Measurements from ENCODE around the gene RAMP3.

GRCh38 chr7:45187946-45188411, 30.4 kb downstream of the RAMP3 start:
- TF ChIP-seq CTCF (conservative IDR thresholded peaks at IDR 0.05 in 1 of 2, IDR thresholded peaks at IDR 0.05 in 1 of 2; ENCODE audit: extremely low read depth in 1 of 2, insufficient read depth in 1 of 2, low read depth in 1 of 2, low read length in 2 of 2) = no peak
- TF ChIP-seq EZH2 (IDR thresholded peaks at IDR 0.05; ENCODE audit: borderline replicate concordance, low read length) = no peak

All from mammary epithelial cell (primary cell).